ENCODE data around the gene CACNA1I.

Gene CACNA1I

DNA sequence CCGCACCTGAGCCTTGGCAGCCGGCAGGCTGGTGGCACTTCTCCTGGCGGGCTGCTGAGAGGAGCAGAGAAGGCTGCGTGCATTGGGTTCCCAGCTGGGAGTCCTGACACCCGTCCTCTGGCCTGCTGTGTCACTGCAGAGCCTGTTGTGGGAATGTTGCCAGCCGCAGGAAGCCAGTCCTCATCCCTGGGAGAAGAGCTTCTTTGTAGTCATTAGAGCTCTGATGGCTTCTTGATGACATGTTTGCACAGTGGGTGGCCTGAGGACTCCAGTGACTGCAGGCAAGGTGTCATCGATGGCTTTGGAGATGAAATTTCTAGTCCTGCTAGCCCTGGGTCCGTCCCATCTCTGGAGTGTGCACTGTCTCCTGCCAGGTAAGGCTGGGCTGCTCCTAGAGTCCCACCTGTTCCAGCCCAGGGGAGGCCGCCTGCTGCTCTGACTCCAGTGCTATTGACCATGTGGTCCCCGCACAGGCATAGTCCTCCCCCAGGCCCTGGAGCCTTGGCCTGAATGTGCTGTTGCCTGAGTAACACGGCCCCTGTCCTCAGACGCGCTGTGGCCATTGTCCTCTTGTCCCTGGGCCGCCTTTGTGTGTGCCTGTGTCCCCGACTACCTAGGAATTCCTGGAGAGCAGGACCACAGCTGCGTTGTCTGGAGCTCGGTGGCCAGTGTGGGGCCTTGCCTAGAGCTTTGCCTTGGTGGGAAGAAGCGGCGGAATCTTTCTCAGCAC lies 129.2 kb downstream of the CACNA1I start:
- DNase-seq (ENCODE audit: low spot score) = no peak

DNA sequence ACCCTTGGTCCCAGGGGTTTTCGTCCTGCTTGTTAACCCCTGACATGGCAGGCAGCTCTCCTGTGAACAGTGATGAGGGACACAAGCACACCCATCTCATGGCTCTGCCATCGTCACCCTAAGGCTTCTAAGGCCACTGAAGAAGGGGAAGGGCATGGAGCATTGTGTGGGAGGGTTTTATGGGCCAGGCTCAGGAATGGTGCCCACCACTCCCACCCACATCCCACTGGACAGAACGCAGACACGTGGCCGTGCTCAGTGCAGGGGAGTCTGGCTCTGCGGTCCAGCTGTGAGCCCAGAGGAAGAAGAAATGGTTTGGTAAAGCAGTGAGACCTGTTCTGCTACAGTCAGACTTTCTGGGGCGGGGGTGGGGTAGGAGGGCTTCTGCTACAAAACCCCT lies 130.0 kb downstream of the CACNA1I start:
- no peak for DNase-seq (ENCODE audit: low spot score)

GRCh38 chr22:39703091-39703490 lies 132.5 kb downstream of the CACNA1I start:
- no peak for DNase-seq (ENCODE audit: low spot score)

DNA sequence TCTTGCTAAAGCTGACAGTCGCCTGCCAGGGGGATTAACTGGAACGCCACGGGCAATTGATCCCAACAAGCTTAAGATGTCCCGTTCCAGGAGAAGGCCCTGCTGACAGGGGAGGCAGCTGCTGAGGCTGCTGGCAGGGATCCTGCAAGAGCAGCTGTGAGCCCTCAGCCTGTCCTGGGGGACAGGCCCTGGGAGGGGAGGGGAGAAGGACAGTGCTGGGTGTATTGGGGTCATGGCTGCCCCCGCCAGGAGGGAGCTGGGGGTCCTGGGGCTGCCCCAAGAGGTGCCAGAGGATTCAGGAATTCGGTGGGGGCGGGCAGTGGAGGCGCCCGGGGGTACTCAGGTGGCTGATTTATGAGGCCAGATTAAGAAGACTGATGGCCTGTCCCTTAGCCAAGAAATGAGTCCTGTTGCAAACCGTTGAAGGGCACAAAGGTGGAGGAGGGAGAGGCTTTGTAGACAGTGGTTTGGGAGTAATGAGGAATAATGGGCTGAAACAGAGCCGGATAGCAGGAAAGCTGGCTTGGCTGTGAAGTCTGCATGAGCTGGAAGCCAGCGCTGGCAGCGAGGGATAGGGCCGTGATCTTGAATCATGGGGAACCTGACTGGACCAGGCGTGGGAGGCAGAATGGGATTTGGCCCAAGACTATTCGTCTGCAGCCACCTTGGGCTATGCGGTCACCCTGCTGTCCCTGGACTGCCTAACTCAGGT lies 133.5 kb downstream of the CACNA1I start:
- DNase-seq (ENCODE audit: low spot score) = no peak

DNA sequence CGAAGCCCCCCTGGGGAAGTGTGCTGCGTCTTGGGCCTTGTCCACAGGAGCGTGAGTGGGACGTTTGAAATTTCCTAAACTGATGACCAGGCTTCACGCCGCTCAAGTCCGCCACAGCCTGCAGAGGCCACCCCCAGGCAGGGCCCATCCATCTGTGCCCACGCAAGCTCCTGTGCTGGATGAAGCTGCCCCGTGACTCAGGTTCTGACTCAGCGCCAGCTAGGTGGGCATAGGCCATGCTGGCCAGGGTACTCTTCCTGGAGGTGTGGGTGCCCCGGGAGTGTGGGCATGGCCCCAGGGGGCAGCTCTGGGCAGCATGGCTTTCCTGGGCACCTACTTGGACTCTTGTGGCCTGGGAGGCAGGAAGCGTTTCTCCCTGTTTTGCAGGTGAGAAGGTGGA lies 134.8 kb downstream of the CACNA1I start:
- no peak for DNase-seq (ENCODE audit: low spot score)

- DNase-seq (ENCODE audit: low spot score) = no peak
These were observed 136.0 kb downstream of the CACNA1I start for GRCh38 chr22:39706376-39707140.

GRCh38 chr22:39707351-39707750 lies 136.8 kb downstream of the CACNA1I start:
- no peak for DNase-seq (ENCODE audit: low spot score)

- no peak for DNase-seq (ENCODE audit: low spot score)
These were observed 137.3 kb downstream of the CACNA1I start for GRCh38 chr22:39707816-39708215.

DNA sequence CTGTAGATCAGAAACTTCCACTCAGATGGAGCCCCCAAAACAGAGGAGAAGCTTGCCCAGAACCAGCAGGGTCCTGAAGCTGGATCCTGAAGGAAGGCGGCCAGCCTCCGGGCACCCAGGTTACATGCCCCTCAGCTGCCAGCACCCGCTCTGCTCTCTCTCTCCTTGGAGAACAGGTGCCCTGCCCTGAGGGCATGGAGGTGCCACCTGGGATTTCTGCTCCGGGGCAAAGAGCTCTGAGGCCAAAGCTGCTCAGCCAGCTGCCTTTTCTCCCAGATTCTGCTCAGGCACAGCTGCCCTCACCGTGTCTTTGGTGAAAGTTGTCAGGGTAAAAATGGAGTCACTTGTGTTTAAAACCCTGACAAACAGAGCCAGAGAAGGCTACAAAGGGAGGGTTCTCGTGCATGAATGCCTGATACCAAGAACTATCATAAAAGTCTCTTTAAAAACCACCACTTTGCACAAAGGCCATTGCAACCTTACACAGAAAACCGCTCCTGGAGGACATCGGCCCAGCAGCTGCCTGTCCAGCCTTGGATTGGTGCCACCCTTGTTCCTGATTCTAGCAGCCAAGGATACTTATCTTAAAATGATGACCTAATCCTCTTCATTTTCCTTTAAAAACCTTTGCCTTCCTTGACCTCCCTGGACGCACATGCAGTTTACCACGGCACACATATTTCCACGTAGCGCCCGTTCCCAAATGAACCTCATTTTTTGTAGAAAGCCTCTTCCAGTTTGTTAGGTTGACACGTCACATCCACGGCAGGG lies 140.0 kb downstream of the CACNA1I start:
- no peak for DNase-seq (ENCODE audit: low spot score)

DNA sequence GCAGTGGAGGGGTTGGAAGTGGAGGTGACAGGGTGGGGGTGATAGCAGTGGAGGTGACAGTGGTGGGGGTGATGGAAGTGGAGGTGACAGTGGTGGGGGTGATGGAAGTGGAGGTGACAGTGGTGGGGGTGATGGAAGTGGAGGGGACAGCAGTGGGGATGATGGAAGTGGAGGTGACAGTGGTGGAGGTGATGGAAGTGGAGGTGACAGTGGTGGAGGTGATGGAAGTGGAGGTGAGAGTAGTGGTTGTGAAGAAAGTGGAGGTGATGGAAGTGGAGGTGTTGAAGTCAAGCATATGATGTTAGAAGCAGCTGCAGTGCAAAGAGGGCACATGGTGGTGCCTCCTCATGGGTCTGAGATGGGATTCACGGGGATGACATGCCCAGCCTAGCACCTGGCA lies 141.5 kb downstream of the CACNA1I start:
- DNase-seq (ENCODE audit: low spot score) = no peak

DNA sequence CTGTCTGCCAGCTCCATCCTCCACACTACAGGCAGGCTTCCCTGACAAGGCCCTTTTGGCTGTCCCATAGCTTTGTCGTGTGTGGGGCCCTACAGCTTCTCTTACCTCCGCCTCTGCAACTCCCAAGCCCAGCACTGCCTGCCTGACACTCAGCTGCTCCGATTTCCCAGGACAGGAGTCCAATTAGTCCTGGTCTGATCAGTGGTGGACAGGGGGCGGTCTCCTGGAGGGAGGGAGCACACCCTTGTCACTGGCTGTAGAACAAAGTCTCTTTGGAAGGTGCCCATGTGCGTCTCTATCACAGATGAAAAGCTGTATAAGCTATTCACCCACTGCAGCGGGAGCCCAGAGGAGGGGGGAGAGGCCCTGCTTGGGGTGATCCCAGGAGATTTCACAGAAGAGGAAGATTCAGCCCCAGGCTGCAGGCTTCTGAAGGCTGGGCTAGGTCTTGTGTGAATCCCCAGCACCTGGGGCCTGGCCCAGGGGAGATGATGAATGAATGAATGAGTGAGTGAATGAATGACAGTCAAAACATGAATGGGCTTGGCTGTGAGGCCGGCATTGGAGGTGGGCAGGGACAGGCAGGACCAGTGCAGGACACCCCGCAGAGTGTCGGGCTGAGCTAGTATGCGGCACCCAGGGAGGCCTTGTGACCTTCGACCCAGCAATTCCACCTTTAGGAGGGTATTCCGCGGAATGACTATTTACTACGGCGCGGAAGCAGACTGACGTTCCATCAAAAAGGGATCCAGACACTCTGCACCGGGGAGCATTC lies 142.4 kb downstream of the CACNA1I start:
- no peak for DNase-seq (ENCODE audit: low spot score)

GRCh38 chr22:39713799-39714290 lies 143.3 kb downstream of the CACNA1I start:
- DNase-seq (ENCODE audit: low spot score) = no peak

DNA sequence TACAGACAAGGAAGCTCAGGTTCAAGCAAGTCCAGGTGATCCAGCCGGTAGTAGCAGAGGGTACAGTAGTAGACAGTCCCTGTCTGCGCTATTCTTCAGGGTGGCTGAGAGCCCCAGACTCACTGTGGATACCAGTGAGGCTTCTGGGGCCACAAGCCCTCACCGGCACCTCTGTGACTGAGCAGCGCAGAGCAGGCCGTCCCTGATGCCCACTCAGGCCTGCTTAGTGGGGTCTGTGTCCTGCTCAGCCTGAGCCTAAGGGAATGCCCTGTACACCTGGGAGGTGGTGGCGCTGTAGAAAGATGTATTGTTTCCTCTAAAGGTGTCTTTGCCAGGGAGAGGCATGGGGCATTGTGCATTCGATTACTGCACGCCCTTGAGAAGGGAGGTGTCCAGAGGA lies 143.8 kb downstream of the CACNA1I start:
- no peak for DNase-seq (ENCODE audit: low spot score)

DNA sequence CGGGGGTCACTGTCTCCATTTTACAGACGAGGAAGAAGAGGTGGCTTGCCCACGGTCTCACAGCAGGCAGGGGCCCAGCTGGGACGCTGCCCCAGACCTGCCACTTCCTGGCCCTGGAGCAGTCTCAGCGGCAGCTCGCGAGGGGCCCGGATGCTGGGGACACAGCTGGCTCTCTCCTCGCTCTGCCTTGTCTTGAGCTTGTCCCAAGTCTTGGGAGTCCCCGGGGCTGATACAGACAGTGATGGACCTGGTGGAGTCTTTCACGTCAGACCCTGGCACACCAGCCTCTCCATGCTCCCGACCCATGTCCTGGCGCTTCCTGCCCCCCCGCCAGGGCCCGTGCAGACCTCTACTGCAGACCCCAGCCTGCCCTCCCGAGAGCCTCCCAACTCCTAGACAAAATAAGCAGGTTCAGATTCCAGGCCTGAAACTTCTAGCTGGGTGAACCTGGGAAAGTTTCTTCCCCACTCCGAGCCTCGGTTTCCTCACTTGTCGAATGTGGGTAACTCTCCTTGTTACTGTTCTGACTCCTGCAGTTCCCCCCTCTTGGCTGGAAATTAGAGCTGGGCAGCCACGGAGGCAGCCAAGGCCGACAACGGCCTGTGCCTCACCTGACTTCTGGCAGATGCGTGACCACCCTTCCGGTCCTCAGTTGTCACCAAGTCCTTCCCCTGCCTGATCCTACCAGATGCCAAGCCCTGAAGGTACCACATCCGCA lies 145.4 kb downstream of the CACNA1I start:
- no peak for DNase-seq (ENCODE audit: low spot score)

- no peak for DNase-seq (ENCODE audit: low spot score)
These were observed 146.0 kb downstream of the CACNA1I start for GRCh38 chr22:39716534-39716933.

- no peak for DNase-seq (ENCODE audit: low spot score)
These were observed 146.5 kb downstream of the CACNA1I start for GRCh38 chr22:39717099-39717498.

GRCh38 chr22:39718206-39718605 lies 147.7 kb downstream of the CACNA1I start:
- no peak for DNase-seq (ENCODE audit: low spot score)

GRCh38 chr22:39718921-39719475 lies 148.4 kb downstream of the CACNA1I start:
- DNase-seq (ENCODE audit: low spot score) = no peak

DNA sequence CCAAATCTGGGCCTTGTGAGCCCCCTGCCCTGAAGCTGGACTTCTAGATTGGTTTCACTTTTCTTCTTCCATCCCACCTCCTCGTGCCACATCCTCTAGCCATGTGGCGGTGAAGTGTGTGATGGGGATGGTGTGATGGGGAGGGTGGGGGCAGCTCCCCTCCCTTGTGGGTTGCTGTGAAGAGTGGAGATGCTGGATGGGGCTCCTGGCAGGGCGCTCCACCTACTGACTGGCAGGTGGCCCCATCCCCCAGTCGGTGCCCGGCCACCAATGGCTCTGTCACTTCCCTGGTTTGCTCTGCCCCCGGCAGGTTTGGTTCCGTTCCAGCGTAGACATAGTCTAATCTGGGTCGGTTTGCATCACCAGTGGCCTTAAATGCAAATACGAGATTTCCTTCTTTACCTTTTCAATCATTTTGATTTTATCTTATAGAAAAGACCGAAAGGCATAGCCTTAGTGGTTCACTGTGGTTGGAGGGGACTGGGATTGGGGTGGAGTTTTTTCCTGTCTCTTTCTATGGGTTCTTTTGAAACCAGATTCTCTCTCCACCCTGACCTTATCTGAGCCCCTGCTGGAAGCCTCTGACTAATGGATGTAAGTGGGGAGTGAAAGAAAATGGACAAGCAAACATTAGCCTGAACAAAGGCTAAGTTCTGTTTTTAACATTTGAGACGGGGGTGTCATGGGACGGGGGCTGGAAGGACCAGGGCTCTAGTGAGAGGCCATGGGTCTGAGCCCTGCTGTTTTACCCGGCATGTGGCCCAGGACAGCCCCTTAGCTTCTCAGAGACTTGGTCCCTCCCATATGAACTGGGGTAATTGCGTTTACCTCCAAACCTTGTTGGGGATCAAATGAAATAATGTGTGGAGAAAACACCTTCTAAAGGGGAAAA lies 149.3 kb downstream of the CACNA1I start:
- no peak for DNase-seq (ENCODE audit: low spot score)

Data from AG20443 (cell line).